ENCODE measurements around the gene ZNF670.
"Not testable (repeated sequence)": the region's sequence is repeated elsewhere in the genome, so short reads cannot be mapped to it uniquely, and the experiment has no call there.

Gene ZNF670

GRCh38 chr1:247037511-247038320, 40.9 kb downstream of the ZNF670 start:
- no peak for DNase-seq

GRCh38 chr1:247032306-247032705, 46.3 kb downstream of the ZNF670 start:
- not testable (repeated sequence) for DNase-seq
